H1 (cell line): Measurements from ENCODE around the gene HOMER2. TPM values are rescaled to one million over a fixed set of nuclear protein-coding genes. Genes with fewer than 3 reads are reported as not detected.

ENCODE experiments used
- CTCF ChIA-PET: fragments of 300-600 bp; sonication (Branson Sonifier 250); formaldehyde crosslinking; loops from one replicate; lab custom pipeline; 2021; ENCODE audit not compliant: partially characterized antibody; lab: Charles Lee
- POLR2A ChIA-PET: fragments of 300-600 bp; sonication (Branson Sonifier 250); formaldehyde crosslinking; loops from one replicate; lab custom pipeline; 2021; ENCODE audit warnings: inconsistent platforms; ENCODE audit not compliant: partially characterized antibody; lab: Charles Lee
- DNase-seq, 2 experiments: peaks; one replicate each; pipeline versions ENCODE4 v3.0.0 to v3.0.0-alpha.2; 2010 to 2022; ENCODE audit warnings: low spot score in 2 of 2, low read depth in 1 of 2, mixed read lengths in 1 of 2
- FAIRE-seq: peaks from 2 replicates; lab custom pipeline; 2011; peaks lifted over from hg19 to GRCh38; lab: Jason Lieb, UNC
- H2AFZ ChIP-seq: 2 replicates; pipeline ENCODE4 v1.8.1; 2012; ENCODE audit warnings: low read length, inconsistent platforms
- H2AK5ac ChIP-seq: 2 replicates; pipeline ENCODE4 v1.6.1; 2013; ENCODE audit warnings: low read depth, low read length
- H2BK120ac ChIP-seq: replicated peaks from 2 replicates; pipeline ENCODE3; 2013; ENCODE audit warnings: low read depth, low read length, inconsistent platforms
- H2BK12ac ChIP-seq: 2 replicates; pipeline ENCODE4 v1.6.1; 2013; ENCODE audit warnings: low read depth, low read length
- H2BK15ac ChIP-seq: 2 replicates; pipeline ENCODE4 v1.6.1; 2013; ENCODE audit warnings: low read length
- H2BK20ac ChIP-seq: 2 replicates; pipeline ENCODE4 v1.6.1; 2013; ENCODE audit warnings: low read length
- H2BK5ac ChIP-seq: 2 replicates; pipeline ENCODE4 v1.6.1; 2013; ENCODE audit warnings: low read depth, low read length
- H3K14ac ChIP-seq: 2 replicates; pipeline ENCODE4 v1.6.1; 2013; ENCODE audit warnings: inconsistent platforms; ENCODE audit not compliant: insufficient read length
- H3K18ac ChIP-seq: 2 replicates; pipeline ENCODE4 v1.6.1; 2013; ENCODE audit warnings: low read length; ENCODE audit errors: extremely low read depth
- H3K23ac ChIP-seq: 2 replicates; pipeline ENCODE4 v1.6.1; 2013; ENCODE audit warnings: inconsistent platforms; ENCODE audit not compliant: insufficient read length
- H3K23me2 ChIP-seq: 2 replicates; pipeline ENCODE4 v1.6.1; 2013; ENCODE audit warnings: low read depth, low read length
- H3K27ac ChIP-seq: 2 replicates; pipeline ENCODE4 v1.6.1; 2011; ENCODE audit warnings: low read depth, low read length, inconsistent platforms
- H3K27me3 ChIP-seq, 4 experiments: replicated peaks in 1 of 4; 1 replicate in 1 of 4; 2 replicates in 3 of 4; pipeline versions ENCODE4 v1.6.1 to v1.8.1; 2011 to 2013; ENCODE audit warnings: low read length in 3 of 4, mild to moderate bottlenecking in 3 of 4, inconsistent platforms in 2 of 4, mixed read lengths in 2 of 4, moderate library complexity in 1 of 4; ENCODE audit not compliant: control insufficient read depth in 3 of 4, insufficient read depth in 3 of 4; ENCODE audit errors: extremely low read depth in 1 of 4
- H3K36me3 ChIP-seq, 4 experiments: 2 replicates each; pipeline versions ENCODE4 v1.6.1 to v1.8.1; 2011 to 2013; ENCODE audit warnings: mild to moderate bottlenecking in 4 of 4, low read length in 3 of 4, moderate library complexity in 2 of 4, control low read depth in 1 of 4, inconsistent platforms in 1 of 4; ENCODE audit not compliant: insufficient read depth in 4 of 4, control insufficient read depth in 2 of 4
- H3K4ac ChIP-seq: replicated peaks from 2 replicates; pipeline ENCODE3; 2013; ENCODE audit warnings: low read length, low read depth, mixed read lengths, inconsistent platforms; ENCODE audit not compliant: insufficient read length
- H3K4me1 ChIP-seq, 4 experiments: replicated peaks in 1 of 4; 1 replicate in 1 of 4; 2 replicates in 3 of 4; pipeline versions ENCODE4 v1.6.1 to v1.8.1; 2011 to 2013; ENCODE audit warnings: low read length in 3 of 4, inconsistent platforms in 2 of 4, mixed read lengths in 1 of 4; ENCODE audit not compliant: insufficient read depth in 4 of 4, control insufficient read depth in 3 of 4
- H3K4me2 ChIP-seq, 2 experiments: 2 replicates each; pipeline versions ENCODE4 v1.6.1 to v1.8.1; 2011 to 2013; ENCODE audit warnings: low read depth in 2 of 2, low read length in 2 of 2, control low read depth in 1 of 2, inconsistent platforms in 1 of 2, mild to moderate bottlenecking in 1 of 2; ENCODE audit not compliant: insufficient read depth in 1 of 2
- H3K4me3 ChIP-seq, 4 experiments: fragments of 200-600, 300-600 bp in 1 of 4; sonication (generic), shearing (Covaris generic), sonication (Bioruptor Twin) in 1 of 4; 2 replicates each; pipeline versions ENCODE4 v1.5.1 to v1.8.1; 2011 to 2016; ENCODE audit warnings: low read length in 4 of 4, low read depth in 3 of 4, control low read depth in 2 of 4, inconsistent platforms in 2 of 4, mild to moderate bottlenecking in 2 of 4, mixed read lengths in 1 of 4, moderate library complexity in 1 of 4; ENCODE audit not compliant: insufficient read depth in 2 of 4; ENCODE audit errors: extremely low read depth in 1 of 4
- H3K56ac ChIP-seq: replicated peaks from 2 replicates; pipeline ENCODE3; 2013; ENCODE audit warnings: low read depth, mild to moderate bottlenecking, mixed read lengths, low read length, inconsistent platforms; ENCODE audit not compliant: insufficient read length
- H3K79me1 ChIP-seq: 2 replicates; pipeline ENCODE4 v1.6.1; 2013; ENCODE audit warnings: low read depth, low read length, control low read depth
- H3K79me2 ChIP-seq, 2 experiments: 2 replicates each; pipeline versions ENCODE4 v1.6.1 to v1.8.1; 2012 to 2013; ENCODE audit warnings: low read length in 2 of 2, mild to moderate bottlenecking in 2 of 2, inconsistent platforms in 1 of 2; ENCODE audit not compliant: insufficient read depth in 2 of 2, control insufficient read depth in 1 of 2
- H3K9ac ChIP-seq, 4 experiments: replicated peaks in 1 of 4; 1 replicate in 1 of 4; 2 replicates in 3 of 4; pipeline versions ENCODE4 v1.6.1 to v1.8.1; 2011 to 2013; ENCODE audit warnings: low read depth in 3 of 4, low read length in 3 of 4, control low read depth in 2 of 4, mild to moderate bottlenecking in 2 of 4, moderate library complexity in 2 of 4, inconsistent platforms in 1 of 4; ENCODE audit errors: extremely low read depth in 1 of 4
- H3K9me3 ChIP-seq, 2 experiments: 2 replicates each; pipeline versions ENCODE4 v1.6.1 to v1.8.1; 2012 to 2013; ENCODE audit warnings: mild to moderate bottlenecking in 2 of 2, moderate library complexity in 2 of 2, control low read depth in 1 of 2, inconsistent platforms in 1 of 2, low read depth in 1 of 2, low read length in 1 of 2, mixed read lengths in 1 of 2; ENCODE audit not compliant: insufficient read depth in 2 of 2
- H4K20me1 ChIP-seq, 2 experiments: replicated peaks in 1 of 2; 2 replicates each; pipeline versions ENCODE3 to v1.8.1; 2011 to 2013; ENCODE audit warnings: inconsistent platforms in 2 of 2, low read length in 2 of 2, mild to moderate bottlenecking in 1 of 2; ENCODE audit not compliant: insufficient read depth in 2 of 2, control insufficient read depth in 1 of 2
- H4K5ac ChIP-seq: 2 replicates; pipeline ENCODE4 v1.6.1; 2013; ENCODE audit warnings: low read length, low read depth, mixed read lengths, inconsistent platforms; ENCODE audit not compliant: insufficient read length
- H4K8ac ChIP-seq: 2 replicates; pipeline ENCODE4 v1.8.0; 2013; ENCODE audit warnings: mild to moderate bottlenecking, moderate library complexity, low read length, inconsistent platforms; ENCODE audit not compliant: insufficient read depth; ENCODE audit errors: extremely low read depth
- H4K91ac ChIP-seq: replicated peaks from 2 replicates; pipeline ENCODE3; 2013; ENCODE audit warnings: low read length, mixed read lengths, inconsistent platforms; ENCODE audit not compliant: insufficient read length
- JUN ChIP-seq: IDR thresholded peaks from 2 replicates; pipeline ENCODE4 v1.6.1; 2011; ENCODE audit warnings: low read depth, mild to moderate bottlenecking, improper control_type of control experiment, low read length
- NANOG ChIP-seq: IDR thresholded peaks from 2 replicates; pipeline ENCODE4 v1.6.1; 2011; ENCODE audit warnings: low read length, low read depth, mild to moderate bottlenecking, inconsistent platforms; ENCODE audit not compliant: insufficient read depth, poor library complexity, severe bottlenecking
- YY1 ChIP-seq: IDR thresholded peaks from 2 replicates; pipeline ENCODE4 v1.6.1; 2011; ENCODE audit warnings: low read depth, mild to moderate bottlenecking, low read length
- WGBS, 2 experiments: shearing (Covaris generic) in 1 of 2; methylation state at CpG; one replicate each; pipeline versions ENCODE4 v1.1.6 to v1.1.7; 2013 to 2015; ENCODE audit warnings: low lambda C conversion rate in 2 of 2, mixed read lengths in 2 of 2, inconsistent platforms in 1 of 2, low coverage in 1 of 2, missing lambda C conversion rate in 1 of 2; ENCODE audit not compliant: insufficient replicate concordance in 2 of 2, insufficient coverage in 1 of 2, insufficient read length in 1 of 2; ENCODE audit errors: extremely low coverage in 1 of 2, missing lambda C conversion rate in 1 of 2; 5-methylcytosine and 5-hydroxymethylcytosine counted together
- polyA plus RNA-seq, 7 experiments: library from polyadenylated mRNA; depleted of rRNA in 3 of 7; stranded (reverse) in 5 of 7; unstranded in 2 of 7; fragments of >200 nt in 5 of 7; fragments of 200-250 nt in 2 of 7; gene quantifications; 1 replicate in 5 of 7; 2 replicates in 1 of 7; 4 replicates in 1 of 7; pipeline versions ENCODE4 v1.2.1 to v1.2.3, GENCODE V29; 2011 to 2013; ENCODE audit warnings: missing spikeins in 2 of 7, mixed read lengths in 2 of 7
- total RNA-seq: library from RNA; stranded (reverse); fragmentation: NEBNext Ultra II Directional; extraction: Animal tissue kit (Norgen Biotek cat#: 25700); gene quantifications from 2 replicates; pipeline ENCODE4 v1.2.1, GENCODE V29; 2021

The HOMER2 gene
- total and polyA plus RNA-seq, 2 of the 8 experiments (the other 6 are each of a cell fraction or from before 2014, with no cell fraction given), result 12.5 to 27.6 TPM

DNA sequence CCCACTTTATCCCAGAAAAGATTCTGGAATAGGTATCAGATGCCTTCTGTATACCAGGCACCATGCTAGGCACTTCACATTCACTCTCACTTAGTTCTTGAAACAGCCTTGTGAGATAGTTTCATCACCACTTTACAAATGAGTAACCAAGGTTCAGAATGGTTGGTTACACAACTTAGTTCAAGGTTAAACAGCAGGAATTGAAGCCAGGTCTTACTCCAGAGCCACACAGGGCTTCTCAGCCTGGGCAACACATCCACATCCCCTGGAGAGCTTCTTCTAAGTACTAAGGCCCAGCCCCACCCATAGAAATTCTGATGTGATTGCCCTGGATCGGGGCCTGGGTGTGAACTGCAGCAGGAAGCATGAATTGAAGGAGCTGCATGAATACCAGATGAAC lies 124.4 kb downstream of the HOMER2 start:
- Histone ChIP-seq H2BK12ac (no peak overlapping the region), H3K9ac (no peak overlapping the region), H2BK120ac (no peak overlapping the region), H3K4me1 (no peaks in the 10 kb centered on the region), H2BK15ac (no peak overlapping the region), H3K4me3 (no peak overlapping the region), H3K27ac (no peak overlapping the region), H4K91ac (no peak overlapping the region), H3K23me2 (no peaks in the 10 kb centered on the region), H4K5ac (no peak overlapping the region), H4K8ac (no peak overlapping the region), H4K20me1 (no peaks in the 10 kb centered on the region), H2BK20ac (no peak overlapping the region), H3K56ac (no peak overlapping the region), H2AK5ac (no peak overlapping the region), H3K14ac (no peak overlapping the region), H3K18ac (no peak overlapping the region), H2AFZ (no peak overlapping the region), H3K9me3 (no peaks in the 10 kb centered on the region), H3K4me2 (no peak overlapping the region), H2BK5ac (no peak overlapping the region), H3K27me3 (no peaks in the 10 kb centered on the region), H3K36me3 (peaks cover 0 to 14% (median 2%) of the 10 kb centered on the region in 4 experiments; a peak in 5 of 8 replicates), H3K79me1 (no peaks in the 10 kb centered on the region), H3K4ac (no peak overlapping the region), H3K79me2 (no peaks in the 10 kb centered on the region), H3K23ac (no peak overlapping the region)
- WGBS, 2 experiments, result 86% methylated on average over 1 of the region's 1 CpG; no CpG with 5 or more reads in 1 of the 2 experiments
- DNase-seq (no peak), FAIRE-seq (no peak)
- ChIA-PET CTCF (interaction anchor here (0.7 kb wide), 1 partner anchor 187 kb away, joined by 3 read pairs; no protein-coding TSS in a partner anchor), POLR2A (no interaction called here)
- TF ChIP-seq JUN (no peak), NANOG (no peak), YY1 (no peak)
